ENCODE measurements around the gene DMKN.
A peak's percentile ranks its signal among the peaks of the same experiment; 100 is the strongest.

DMKN gene

DNA sequence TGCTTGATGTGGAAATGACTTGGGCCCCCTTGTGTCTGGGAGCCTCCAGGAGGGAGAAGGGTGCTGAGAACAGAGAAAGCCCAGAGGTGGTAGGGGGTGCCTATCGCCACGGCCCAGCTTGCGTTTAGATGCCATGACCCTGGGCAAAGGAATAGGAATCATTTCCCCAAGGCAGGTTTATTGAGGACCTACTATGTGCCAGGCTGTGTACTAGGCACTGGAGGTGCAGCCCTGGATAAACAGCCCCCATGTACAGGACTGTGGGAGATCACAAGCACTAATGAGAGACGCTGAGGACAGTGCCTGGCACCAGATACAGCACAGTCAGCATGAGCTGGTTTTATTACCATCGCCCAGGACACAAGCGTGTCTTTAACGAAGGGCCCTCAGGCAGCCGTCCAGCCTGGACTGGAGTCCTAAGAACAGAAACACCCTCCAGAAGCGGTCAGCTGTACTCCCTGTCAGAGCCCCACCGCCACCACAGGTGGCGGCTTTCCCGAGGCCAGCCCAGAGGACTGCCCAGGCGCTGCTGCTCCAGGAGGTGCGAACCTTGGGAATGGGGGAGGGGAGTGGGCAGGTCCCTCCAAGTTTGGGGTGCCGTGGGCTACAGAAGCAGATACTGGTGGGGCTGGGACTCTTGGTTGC is 36.6 kb upstream of the DMKN start:
- in situ Hi-C loops (cut with MboI; ENCODE audit: low sequenced_read_pairs, unreplicated experiment), result no loop called here
- no peak for DNase-seq (ENCODE audit: low spot score)
- TF ChIP-seq CTCF (IDR thresholded peaks at IDR 0.05; ENCODE audit: borderline replicate concordance, control extremely low read depth, extremely low read depth, insufficient read depth, missing control alignments), result no peak

GRCh38 chr19:35549174-35549788 is 35.8 kb upstream of the DMKN start:
- DNase-seq (ENCODE audit: low spot score), result peak; percentile 83
- peak; percentile 76 for TF ChIP-seq CTCF (IDR thresholded peaks at IDR 0.05; ENCODE audit: borderline replicate concordance, control extremely low read depth, extremely low read depth, insufficient read depth, missing control alignments)
- in situ Hi-C loops (cut with MboI; ENCODE audit: low sequenced_read_pairs, unreplicated experiment), result no loop called here

GRCh38 chr19:35546532-35546931 is 33.1 kb upstream of the DMKN start:
- TF ChIP-seq CTCF (IDR thresholded peaks at IDR 0.05; ENCODE audit: borderline replicate concordance, control extremely low read depth, extremely low read depth, insufficient read depth, missing control alignments), result no peak
- DNase-seq (ENCODE audit: low spot score), result no peak
- in situ Hi-C loops (cut with MboI; ENCODE audit: low sequenced_read_pairs, unreplicated experiment), result no loop called here

GRCh38 chr19:35545855-35546381 is 32.5 kb upstream of the DMKN start:
- in situ Hi-C loops (cut with MboI; ENCODE audit: low sequenced_read_pairs, unreplicated experiment), result no loop called here
- DNase-seq (ENCODE audit: low spot score), result peak; percentile 77

DNA sequence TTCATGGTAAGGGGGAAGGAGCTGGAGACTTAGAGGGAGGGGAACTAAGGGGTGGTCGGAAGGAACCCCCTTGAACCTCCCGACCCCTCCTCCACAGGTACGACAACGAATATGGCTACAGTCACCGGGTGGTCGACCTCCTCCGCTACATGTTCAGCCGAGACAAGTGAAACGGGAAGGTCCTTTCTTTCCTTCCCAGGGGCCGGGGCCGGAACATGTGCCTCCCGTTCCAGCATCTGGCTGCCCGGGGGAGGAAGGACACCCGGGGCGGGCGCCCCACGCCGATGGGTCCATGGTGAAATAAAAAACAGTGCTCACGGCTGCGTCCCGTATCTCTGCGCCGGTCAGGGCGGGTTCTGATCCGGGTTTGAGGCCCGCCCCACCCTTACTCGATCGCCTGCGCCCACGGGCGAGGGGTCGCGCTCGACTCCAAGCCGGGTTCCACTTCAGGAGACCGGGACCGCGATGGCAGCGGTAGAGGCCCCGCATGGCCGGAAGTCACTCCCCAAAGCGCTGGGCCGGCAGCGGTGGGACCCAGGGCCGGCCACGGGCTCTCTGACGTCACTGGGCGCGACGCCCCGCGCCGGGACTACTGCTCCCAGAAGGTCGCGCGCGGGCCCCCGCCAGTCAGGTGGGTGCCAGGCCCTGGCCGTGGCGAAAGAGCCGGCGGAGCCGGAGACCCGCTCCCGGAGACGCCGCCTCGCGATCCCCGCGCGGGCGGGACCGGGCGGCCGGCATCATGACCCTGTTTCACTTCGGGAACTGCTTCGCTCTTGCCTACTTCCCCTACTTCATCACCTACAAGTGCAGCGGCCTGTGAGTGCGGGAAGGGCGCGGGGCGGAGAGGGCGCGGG is 31.8 kb upstream of the DMKN start, which contains the start of gene TMEM147:
TMEM147 (plus strand) TSS at position 626 of the 854 bp plus-strand sequence; CDS start at position 740, 114 bp downstream.
- peak; percentile 99 for DNase-seq (ENCODE audit: low spot score)
- in situ Hi-C loops (cut with MboI; ENCODE audit: low sequenced_read_pairs, unreplicated experiment), result no loop called here
- no peak for TF ChIP-seq CTCF (IDR thresholded peaks at IDR 0.05; ENCODE audit: borderline replicate concordance, control extremely low read depth, extremely low read depth, insufficient read depth, missing control alignments)

More at GRCh38 chr19:35545855-35546381, 32.5 kb upstream of the DMKN start:
- TF ChIP-seq CTCF (IDR thresholded peaks at IDR 0.05; ENCODE audit: borderline replicate concordance, control extremely low read depth, extremely low read depth, insufficient read depth, missing control alignments), result no peak

GRCh38 chr19:35544110-35544802 is 30.8 kb upstream of the DMKN start:
- DNase-seq (ENCODE audit: low spot score), result no peak
- in situ Hi-C loops (cut with MboI; ENCODE audit: low sequenced_read_pairs, unreplicated experiment), result no loop called here
- no peak for TF ChIP-seq CTCF (IDR thresholded peaks at IDR 0.05; ENCODE audit: borderline replicate concordance, control extremely low read depth, extremely low read depth, insufficient read depth, missing control alignments)

Measured in GM13976 (cell line).